NCI-H146 treated with DMSO at 0.1 percent for 48 hours (cell line): ENCODE measurements around the gene ARMC8.

ENCODE experiments used
- DNase-seq: peaks from one replicate; lab custom pipeline; 2025; ENCODE audit not compliant: unreplicated experiment; lab: John Stamatoyannopoulos, UW

The ARMC8 gene

DNA sequence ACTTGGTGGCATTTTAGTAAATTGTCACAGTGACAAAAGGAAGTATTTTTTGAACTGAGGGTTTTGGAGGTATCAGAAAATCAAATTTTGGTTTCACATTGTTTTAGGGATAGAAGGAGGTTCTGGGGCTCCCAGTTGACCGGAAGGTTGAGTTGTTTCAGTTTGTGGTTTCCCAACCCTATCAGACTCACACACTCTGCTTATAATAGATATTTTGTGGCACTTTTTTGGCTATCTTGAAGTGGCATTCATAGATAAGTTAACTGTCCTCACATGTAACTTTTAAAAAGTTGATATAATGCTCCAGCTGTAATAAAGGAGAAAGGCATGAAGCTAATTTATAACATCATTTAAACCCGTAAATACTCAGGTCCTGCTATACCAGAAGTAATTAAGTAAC is 12.8 kb downstream of the ARMC8 start:
- no peak for DNase-seq

DNA sequence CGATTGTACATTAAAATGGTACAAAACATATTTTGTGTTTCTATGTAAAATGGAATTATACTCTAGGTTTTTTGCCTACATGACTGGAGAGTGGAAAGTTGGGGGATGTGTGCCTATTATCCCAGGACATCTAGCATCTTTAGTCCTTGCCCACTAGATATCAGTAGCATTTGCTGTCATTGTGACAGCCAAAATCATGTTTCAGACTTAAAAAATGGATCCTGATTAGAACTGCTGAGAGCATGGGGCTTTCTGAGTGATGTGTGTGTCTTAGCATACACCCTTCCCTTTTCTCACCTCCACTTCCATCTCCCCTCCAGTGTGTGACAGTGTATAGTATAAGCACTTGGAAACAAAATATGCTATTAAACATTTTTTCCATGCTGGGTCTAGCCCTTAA is 13.3 kb downstream of the ARMC8 start:
- DNase-seq = no peak

DNA sequence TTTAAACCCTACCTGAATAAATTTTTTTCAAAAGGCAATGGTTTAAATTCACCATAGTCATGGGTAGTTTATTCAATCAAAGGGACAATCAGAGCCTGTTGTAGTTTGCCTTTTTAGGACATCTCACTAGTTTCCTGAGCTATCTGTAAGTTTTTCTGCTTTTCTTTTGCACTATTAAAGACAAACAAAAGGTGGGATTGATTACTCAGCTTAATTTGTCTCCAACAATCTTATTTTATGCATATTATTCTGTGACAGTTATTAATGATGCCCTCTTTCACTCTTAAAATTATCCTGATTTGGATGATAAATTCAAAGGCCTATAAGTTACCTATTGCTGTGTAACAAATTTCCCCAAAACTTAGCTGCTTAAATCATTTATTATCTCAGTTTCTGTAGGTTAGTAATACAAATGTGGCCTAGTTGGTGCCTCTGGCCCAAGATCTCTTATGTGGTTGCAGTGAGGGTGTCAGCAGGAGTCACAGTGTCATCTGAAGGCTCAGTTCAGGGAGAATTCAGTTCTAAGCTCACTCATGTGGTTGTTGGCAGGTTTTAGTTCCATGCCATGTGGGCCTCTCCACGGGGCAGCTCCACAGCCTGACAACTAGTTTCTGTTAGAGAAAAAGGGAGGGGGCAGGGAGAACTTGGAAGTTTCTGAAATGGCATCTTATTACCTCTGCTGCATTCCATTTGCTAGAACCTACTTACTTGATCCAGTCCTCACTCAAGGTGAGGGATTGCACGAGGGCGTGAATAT is 16.0 kb downstream of the ARMC8 start:
- DNase-seq = no peak

DNA sequence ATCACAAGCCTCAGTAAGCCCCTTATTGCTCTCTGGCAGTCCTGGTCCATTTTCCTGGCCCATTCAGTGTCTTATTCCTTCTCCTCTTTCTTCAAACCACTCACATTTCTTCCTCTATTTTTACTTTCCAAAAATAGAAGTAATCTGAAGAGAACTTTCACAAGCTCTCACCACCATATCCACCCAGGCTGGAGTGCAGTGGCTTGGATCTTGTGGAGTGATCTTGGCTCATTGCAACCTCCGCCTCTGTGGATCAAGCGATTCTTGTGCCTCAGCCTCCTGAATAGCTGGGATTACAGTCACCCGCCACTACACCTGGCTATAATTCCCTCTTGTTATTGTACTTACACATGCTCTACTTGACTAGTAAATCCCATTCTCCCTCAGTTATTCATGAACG is 16.8 kb downstream of the ARMC8 start:
- no peak for DNase-seq

DNA sequence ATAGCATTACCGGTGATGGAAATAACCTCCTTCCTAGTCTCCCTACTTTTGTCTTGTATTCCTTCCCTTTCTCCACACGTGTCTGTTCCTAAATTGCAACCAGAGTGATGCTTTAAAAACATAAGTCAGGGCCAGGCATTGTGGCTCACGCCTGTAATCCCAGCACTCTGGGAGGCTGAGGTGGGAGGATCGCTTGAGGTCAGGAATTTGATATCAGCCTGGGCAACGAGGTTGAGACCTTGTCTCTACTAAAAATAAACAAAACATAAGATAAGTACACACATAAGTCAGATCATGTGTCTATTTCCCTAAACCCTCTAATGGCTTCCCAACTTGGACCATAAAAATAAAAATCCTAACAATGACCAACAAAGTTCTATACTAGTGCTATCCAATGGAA is 18.4 kb downstream of the ARMC8 start:
- DNase-seq = no peak

DNA sequence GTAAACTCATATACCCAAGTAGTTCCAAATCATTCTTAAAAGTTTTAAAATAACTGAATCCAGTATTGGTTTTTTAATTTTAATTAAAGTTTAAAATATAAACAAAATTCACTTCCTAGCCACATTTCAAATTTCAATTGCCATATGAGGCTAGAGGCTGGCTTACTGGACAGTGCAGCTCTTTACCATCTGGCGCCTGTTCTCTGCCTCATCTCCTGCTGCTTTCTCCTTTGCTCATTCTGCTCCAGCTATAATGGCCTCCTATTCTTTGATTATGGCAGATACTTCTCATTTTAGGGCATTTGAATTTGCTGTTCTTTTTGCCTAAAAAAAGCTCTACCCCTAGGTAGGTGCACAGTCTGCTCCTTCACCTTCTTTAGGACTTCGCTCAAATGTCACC is 19.1 kb downstream of the ARMC8 start:
- DNase-seq = no peak

DNA sequence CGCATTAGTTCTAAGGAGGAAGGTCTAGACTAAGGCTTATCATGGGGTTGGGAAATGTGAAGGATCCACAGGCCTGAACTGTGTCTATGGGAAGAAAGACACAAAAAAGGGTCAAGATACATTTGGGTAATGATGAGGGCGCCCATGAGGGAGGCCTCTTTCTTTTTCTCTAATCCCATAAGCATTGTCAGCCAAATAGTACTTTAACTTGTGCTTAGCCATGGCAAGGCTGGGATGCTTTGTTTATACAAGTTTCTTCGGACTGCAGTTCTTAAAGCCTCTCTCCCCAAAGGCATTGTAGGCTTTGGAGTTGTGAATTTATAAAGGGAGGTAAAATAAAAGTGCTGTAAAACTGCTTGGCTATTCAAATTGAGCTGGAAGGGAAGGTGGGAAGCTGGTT is 23.4 kb downstream of the ARMC8 start:
- no peak for DNase-seq

DNA sequence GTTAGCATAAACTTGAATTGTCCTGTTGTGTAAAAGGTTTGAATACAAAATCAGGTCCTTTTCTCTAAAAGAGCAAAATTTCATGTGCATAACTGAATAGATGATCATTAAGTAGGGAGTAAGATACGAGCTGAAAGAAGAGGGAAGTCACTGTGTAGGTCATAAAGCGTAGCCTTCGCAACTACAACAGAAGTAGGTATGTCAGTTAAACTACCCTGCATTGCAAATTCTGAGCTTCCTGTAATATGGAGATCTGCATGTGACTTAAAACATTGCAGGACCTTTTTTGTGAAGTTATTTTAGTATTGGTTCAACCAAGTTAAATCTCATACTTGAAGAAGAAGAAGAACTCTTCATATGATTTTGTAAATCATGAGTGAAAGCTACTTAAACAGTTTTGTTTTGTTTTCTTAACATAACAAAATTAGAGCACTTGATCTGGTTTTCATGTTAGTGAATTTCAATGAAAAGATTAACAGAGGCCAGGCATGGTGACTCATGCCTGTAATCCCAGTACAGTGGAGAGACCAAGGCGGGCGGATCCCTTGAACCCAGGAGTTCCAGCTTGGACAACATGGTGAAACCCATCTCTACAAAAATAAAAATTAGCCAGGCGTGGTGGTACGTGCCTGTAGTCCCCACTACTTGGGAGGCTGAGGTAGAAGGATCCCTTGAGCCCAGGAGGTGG is 26.4 kb downstream of the ARMC8 start:
- no peak for DNase-seq

DNA sequence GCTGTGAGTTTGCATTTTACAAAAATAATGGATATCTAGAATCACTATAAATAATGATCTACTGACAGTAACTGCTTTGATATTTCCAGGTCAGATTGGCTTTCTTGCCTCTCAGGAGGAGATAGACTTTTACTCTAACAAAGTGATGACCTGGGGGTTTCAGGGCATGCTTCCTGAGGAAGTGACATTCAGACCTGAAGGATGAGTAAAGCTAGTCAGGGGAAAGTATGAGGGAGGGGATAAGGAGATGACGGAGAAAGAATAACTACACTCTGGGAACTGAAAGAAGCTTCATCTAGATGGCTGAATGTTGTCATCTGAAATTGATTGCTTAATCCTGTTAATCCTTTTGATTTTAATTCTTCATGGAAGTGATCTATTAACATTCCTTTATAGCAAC is 32.2 kb downstream of the ARMC8 start:
- DNase-seq = no peak

DNA sequence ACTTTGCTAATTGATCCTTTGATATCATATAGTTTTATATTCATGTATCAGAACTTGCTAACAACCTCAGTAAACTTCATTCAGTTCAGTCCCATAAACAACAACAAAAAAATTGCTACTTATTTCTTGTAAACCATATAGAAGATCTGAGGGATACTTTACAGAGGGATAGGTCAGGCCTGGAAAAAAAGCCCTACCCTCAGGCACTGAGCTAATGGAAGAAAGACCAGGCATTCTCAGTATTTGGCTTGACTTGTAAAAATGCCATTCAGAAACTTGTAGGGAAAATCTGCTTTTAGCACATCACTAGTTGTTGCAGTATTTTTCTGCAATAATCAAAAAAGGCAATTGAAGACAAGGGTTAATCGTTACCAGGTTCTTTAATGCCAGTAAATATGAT is 33.1 kb downstream of the ARMC8 start:
- DNase-seq = no peak

DNA sequence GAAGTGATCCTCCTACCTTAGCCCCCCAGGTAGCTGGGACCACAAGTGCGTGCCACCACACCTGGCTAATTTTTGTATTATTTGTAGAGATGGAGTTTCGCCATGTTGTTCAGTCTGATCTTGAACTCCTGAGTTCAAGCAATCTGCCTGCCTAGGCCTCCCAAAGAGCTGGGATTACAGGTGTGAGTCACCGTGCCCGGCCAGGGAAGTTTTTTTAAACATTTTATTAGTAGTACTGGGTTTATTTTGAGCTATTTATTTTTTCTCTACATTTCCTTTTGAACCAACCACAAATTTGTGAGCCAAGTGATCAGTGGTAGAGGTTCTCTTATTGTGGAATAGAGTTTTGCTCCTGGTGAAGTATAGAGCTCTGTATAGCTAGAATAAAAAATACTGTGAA is 33.7 kb downstream of the ARMC8 start:
- no peak for DNase-seq

DNA sequence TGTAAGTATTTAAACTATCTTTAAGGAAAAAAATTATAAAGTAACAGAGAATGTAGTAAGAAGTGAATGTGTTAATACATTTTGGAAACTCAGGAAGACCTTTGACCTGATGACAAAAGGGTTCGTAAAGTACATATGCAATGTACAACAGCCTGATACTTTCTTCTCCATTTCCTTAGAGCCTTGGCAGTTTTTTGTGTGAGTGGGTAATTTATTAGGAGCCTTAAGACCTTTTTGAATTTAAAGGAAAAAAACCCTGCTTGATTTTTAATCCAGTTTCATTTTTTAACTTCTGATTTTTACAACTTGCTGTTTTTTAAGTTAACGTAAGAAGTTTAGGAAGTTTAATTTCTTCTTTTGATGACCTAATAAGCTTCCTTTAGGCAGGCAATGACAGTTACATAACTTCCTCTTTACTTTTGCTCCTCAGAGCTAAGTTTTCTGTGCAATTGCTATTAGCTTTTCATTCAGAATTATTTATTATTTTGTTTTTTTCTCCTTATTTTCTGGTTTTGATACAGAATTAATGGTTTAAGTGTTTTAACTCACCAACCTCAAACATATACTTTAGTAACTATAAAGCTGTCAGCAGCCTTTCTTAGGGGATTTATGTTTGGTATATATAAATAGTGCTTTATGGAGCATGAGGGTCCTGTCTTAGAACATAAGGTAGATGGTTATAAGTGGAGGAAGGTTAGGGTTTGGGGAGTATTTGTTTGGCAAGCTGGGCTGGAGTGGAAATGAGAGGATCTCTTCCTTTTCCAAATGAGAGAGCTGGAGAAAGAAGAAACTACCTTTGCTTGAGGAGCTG is 35.2 kb downstream of the ARMC8 start:
- no peak for DNase-seq

DNA sequence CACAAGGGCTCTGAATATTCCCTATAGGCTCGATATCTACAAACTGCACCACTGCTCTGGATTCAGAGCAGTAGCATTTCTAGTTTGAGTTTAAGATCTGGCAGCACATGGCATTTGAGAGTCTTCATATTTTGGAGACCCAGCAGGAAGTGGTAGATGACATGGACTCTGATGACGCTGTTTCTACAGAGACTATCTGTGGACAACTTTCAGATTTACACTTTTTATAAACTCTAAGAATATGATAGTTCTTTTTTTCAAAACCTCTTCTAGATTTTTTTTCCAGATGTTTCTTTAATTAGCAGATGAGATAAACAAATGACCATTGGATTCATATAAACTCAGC is 35.8 kb downstream of the ARMC8 start:
- DNase-seq = no peak

DNA sequence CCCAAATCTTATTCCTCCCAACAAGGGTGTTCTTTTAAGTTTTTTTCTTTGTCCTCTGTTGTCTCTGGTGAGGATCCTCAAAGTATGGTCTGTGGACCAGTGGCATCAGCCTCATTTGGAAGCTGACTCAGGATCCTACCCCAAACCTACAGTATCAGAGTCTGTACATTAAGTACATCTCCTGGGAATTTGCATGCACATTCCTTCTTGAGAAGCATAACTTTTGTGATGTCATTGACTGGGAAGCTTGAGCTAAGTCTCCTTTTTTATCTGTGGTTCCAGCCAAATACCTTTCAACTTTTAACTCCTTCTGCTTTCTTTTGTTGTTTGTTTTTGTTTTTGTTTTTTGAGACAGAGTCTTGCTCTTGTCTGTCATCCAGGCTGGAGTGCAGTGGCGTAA is 40.5 kb downstream of the ARMC8 start:
- no peak for DNase-seq

DNA sequence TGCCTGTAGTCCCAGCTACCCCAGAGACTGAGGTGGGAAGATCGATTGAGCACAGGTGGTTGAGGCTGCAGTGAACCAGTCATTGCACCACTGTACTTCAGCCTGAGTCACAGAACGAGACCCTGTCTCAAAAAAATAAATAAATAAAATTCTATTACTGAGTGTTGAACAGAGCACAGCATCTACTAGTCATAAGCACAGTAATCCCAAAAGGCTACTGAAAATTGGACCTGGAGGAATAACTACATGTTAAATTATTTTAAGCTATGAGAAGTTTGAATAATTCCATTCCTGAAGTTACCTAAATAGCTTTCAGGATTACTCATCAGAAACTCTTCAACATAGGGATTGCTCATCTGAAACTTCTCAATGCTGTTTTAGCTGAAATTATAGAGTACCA is 43.4 kb downstream of the ARMC8 start:
- DNase-seq = no peak

DNA sequence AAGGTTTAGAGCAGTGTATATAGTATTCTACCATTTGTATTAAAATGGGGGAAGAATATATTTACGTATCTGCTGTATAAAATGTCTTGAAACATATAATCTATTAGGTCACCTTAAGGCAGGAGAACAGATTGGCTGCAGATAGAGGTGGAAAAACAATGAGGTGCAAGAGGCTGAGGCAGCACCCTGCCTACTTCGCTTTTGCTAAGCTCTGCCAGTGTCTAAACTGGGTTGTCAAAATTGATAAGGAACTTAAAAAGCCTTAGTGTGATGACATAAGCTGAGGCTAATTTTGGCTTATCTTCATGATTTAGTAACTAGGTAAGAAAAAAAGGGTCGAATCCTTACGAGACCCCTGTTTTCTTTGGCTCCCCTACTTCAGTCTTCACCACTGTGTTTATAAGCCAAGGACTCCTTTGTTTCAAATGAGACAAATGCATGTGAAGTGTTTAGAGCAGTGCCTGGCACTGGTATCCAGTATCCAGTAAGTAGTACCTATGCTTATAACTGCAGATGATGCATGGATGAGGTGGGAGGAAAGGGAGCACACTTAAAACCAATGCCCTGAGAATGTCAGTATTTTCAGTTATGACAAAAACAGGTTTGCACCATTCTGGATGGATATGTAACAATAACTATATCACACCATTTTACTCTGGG is 45.7 kb downstream of the ARMC8 start:
- DNase-seq = no peak

DNA sequence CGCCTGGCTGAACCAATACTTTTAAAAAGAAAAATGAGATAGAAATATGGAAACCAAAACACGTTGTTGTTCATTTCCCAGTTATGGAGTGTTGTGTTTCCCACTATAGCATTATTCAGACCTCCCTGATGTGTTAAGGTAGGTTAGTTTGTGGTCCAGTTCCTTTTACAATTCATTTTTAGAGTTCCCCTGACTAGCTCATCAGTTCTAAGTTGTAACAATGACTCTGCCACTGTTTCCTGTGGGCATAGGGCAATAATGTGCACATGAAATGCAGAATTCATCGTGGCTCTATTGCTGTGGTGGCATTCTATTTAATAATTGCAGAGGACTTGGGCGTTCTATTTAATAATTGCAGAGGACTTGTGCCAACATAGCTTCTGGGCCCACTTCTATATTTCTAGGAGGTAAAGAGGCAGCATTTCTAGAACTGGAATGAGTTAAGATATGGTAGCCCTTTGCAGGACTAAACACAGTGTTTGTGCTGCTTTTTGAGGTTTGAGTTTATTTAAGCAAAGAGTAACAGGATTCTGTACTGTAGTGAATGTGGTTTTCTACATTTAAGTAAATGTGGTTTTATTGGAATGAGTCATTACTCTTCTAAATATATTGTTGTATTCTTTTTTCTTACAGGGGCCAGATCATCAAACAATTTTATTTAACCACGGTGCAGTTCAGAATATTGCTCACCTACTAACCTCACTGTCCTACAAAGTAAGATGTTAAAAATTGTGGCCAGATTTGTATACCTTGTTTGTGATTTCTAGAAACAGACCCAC is 47.5 kb downstream of the ARMC8 start:
- DNase-seq = no peak

DNA sequence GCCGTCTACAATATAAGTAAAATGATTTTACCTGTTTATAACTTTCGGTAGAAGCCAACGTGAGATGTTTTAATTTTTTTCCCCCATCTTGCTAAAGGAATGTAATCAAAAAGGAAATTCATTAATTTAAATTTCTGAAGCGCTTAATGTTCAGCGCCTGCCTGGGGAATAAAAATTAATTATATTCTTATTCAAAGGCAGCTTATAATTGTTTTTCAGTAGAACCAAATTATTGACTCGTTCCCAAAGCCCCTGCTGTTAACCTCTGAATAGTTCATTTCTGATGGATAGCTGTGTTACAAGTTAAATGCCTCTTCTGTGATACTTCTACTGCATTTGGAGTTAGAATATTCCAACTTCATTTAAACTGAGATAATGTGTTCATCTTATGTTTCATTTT is 51.6 kb downstream of the ARMC8 start:
- DNase-seq = no peak

DNA sequence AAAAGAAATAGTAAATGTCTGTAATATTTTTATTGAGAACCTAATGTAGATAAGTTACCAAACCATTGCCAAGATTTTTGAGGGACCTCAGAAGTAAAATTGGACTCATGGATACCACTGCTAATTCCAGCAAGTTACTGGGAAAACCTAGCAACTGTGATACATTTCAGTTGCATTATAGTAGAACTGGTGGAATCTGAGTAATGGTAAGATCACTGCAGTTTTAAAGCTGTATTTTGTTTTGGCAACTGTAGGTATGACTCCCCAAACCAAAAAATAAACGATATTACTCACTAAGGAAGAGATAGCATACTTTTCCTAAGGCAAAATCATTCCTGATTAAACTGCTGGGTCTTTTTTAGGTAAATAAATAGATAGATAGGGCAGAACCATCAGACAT is 54.0 kb downstream of the ARMC8 start:
- no peak for DNase-seq

DNA sequence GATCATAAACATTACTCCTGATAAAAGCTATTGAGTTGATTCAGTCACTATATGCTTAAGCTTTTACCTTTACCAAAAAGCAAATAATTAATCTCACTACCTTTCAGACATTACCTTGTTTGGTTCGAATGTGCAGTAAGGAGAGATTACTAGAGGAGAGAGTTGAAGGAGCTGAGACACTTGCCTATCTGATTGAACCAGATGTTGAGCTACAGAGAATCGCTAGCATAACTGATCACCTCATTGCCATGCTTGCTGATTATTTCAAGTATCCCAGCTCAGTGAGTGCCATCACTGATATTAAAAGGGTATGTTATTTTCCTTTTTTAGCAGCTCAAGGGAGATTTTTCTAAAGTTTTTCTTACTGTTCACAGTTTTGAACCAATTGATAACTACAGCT is 54.6 kb downstream of the ARMC8 start:
- no peak for DNase-seq

DNA sequence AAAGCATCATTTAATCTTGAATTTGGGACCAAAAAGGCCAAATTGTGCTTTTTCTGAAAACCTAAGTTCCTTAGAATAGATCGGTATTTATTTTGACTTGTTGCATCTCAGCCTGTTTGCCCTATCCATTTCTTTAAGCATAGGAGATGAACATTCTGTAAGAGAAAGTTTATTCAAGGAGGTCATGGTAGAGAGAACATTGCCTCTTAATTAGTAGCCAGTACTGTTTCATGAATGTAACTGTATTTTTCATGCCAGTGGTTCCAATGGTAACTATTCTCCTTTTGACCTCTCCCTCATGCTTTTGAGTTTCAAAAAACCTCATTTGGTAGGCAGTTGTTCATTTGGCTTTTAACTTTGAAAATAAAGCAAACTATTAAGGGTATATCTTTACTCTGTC is 55.4 kb downstream of the ARMC8 start:
- no peak for DNase-seq
